HFF-Myc (cell line): ENCODE measurements around the gene KANSL3.

Experiments used
- DNase-seq: peaks from one replicate; pipeline ENCODE4 v3.0.0-alpha.2; 2011; ENCODE audit warnings: low read depth; ENCODE audit errors: extremely low read depth
- H3K4me3 ChIP-seq: replicated peaks from 2 replicates; pipeline ENCODE4 v1.5.1; 2011; ENCODE audit warnings: low read depth, mild to moderate bottlenecking, control low read depth, low read length
- CTCF ChIP-seq: IDR thresholded peaks from 2 replicates; pipeline ENCODE4 v1.5.1; 2012; ENCODE audit warnings: mild to moderate bottlenecking, low read depth, low read length, control low read depth; ENCODE audit errors: missing control alignments

KANSL3 gene

GRCh38 chr2:96549967-96550786, 87.9 kb downstream of the KANSL3 start:
- peak; percentile 43 for TF ChIP-seq CTCF
- no peak overlapping the region for H3K4me3 ChIP-seq
- no peak for DNase-seq

GRCh38 chr2:96549466-96549785, 88.7 kb downstream of the KANSL3 start:
- no peak overlapping the region for H3K4me3 ChIP-seq
- no peak for DNase-seq
- TF ChIP-seq CTCF: no peak

- DNase-seq: no peak
- H3K4me3 ChIP-seq: no peak overlapping the region
- TF ChIP-seq CTCF: no peak
Measured at GRCh38 chr2:96548558-96549465, 89.3 kb downstream of the KANSL3 start.

GRCh38 chr2:96547731-96548171, 90.4 kb downstream of the KANSL3 start:
- no peak for TF ChIP-seq CTCF

GRCh38 chr2:96547203-96547641, 90.9 kb downstream of the KANSL3 start:
- no peak overlapping the region for H3K4me3 ChIP-seq
- DNase-seq: no peak
- TF ChIP-seq CTCF: no peak

More at GRCh38 chr2:96547731-96548171, 90.4 kb downstream of the KANSL3 start:
- DNase-seq: no peak
- H3K4me3 ChIP-seq: no peak overlapping the region

GRCh38 chr2:96546797-96547196, 91.3 kb downstream of the KANSL3 start:
- TF ChIP-seq CTCF: no peak
- H3K4me3 ChIP-seq: no peak overlapping the region
- DNase-seq: no peak
